Measurements from ENCODE around the gene PLXDC2. TPM values are rescaled to one million over a fixed set of nuclear protein-coding genes. Genes with fewer than 3 reads are reported as not detected.

The PLXDC2 gene
- total and polyA plus RNA-seq, 4 donors: 11.8 to 99.6 (median 40.8) TPM

DNA sequence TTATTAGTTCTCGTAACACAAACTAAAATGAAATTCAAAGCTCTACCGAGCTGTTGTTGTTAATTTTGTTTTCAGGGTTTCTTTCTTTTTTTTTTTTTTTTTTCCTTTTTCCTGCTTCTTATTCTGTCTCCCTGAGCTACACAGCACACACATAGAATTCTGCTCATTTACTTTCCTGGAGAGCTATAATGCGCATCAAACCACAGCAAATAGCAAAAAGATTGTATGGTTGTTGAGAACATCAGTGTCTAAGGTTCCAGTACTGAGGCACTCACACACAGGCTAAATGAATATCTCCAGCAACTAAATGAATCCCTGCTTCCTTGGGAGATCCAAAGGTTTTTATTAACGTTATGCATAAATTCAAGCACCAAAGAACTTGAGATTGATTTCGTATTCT is 418.3 kb downstream of the PLXDC2 start:
- DNase-seq: no peak
- TF ChIP-seq, protein P1, sequence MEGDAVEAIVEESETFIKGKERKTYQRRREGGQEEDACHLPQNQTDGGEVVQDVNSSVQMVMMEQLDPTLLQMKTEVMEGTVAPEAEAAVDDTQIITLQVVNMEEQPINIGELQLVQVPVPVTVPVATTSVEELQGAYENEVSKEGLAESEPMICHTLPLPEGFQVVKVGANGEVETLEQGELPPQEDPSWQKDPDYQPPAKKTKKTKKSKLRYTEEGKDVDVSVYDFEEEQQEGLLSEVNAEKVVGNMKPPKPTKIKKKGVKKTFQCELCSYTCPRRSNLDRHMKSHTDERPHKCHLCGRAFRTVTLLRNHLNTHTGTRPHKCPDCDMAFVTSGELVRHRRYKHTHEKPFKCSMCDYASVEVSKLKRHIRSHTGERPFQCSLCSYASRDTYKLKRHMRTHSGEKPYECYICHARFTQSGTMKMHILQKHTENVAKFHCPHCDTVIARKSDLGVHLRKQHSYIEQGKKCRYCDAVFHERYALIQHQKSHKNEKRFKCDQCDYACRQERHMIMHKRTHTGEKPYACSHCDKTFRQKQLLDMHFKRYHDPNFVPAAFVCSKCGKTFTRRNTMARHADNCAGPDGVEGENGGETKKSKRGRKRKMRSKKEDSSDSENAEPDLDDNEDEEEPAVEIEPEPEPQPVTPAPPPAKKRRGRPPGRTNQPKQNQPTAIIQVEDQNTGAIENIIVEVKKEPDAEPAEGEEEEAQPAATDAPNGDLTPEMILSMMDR (IDR thresholded peaks at IDR 0.05; ENCODE audit: control extremely low read depth, extremely low read depth): no peak
- ATAC-seq (ENCODE audit: insufficient read depth, low FRiP score): no peak
- 93 to 97% methylated on average over 5 of the region's 5 CpGs for WGBS, 2 donors
- H3K4me1 ChIP-seq (ENCODE audit: control insufficient read depth in 5 of 5, insufficient read depth in 5 of 5, low read length in 5 of 5): peaks cover 0 to 8% (median 0%) of the 10 kb centered on the region in 5 donors
- H3K9ac ChIP-seq (ENCODE audit: insufficient read depth in 1 of 2, low read length in 2 of 2): no peak overlapping the region
- H3K4me3 ChIP-seq: no peak overlapping the region
- H3K27me3 ChIP-seq (ENCODE audit: control insufficient read depth in 3 of 3, insufficient read depth in 3 of 3, low read length in 2 of 3): no peaks in the 10 kb centered on the region
- no peaks in the 10 kb centered on the region for H3K9me3 ChIP-seq (ENCODE audit: control insufficient read depth in 4 of 4, insufficient read depth in 3 of 4, low read length in 3 of 4)
- no peak overlapping the region for H3K27ac ChIP-seq (ENCODE audit: low read depth in 1 of 2, low read length in 1 of 2)
- peaks cover 0 to 19% (median 6%) of the 10 kb centered on the region in 4 donors for H3K36me3 ChIP-seq (ENCODE audit: control insufficient read depth in 4 of 4, insufficient read depth in 4 of 4, low read length in 4 of 4)

DNA sequence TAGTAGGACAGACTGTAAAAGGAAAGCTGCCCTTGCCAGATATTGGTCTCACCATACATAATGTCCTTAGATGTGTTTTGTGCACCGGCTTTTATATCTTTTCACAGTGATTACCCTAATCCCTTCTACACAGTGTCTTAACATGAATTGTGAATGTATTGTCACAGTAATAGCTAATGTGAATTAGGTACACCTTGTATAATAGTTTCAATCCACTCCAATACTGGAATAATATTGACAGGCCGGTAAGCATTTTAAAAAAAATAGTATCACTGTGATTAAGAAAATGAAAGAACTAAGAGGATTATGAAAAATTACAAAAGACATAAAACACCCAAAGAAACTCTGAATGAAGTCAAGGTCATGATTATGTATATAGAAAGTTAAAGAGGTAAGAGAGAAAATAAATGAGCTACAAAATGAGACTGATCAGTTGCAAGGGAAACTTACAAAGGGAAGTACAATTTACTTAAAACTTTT is 420.9 kb downstream of the PLXDC2 start:
- Histone ChIP-seq H3K9ac (ENCODE audit: insufficient read depth in 1 of 2, low read length in 2 of 2) (no peak overlapping the region), H3K27ac (ENCODE audit: low read depth in 1 of 2, low read length in 1 of 2) (no peak overlapping the region), H3K36me3 (ENCODE audit: control insufficient read depth in 4 of 4, insufficient read depth in 4 of 4, low read length in 4 of 4) (peaks cover 0 to 29% (median 7%) of the 10 kb centered on the region in 4 donors), H3K27me3 (ENCODE audit: control insufficient read depth in 3 of 3, insufficient read depth in 3 of 3, low read length in 2 of 3) (no peaks in the 10 kb centered on the region), H3K4me3 (no peak overlapping the region), H3K4me1 (ENCODE audit: control insufficient read depth in 5 of 5, insufficient read depth in 5 of 5, low read length in 5 of 5) (peaks cover 0 to 5% (median 0%) of the 10 kb centered on the region in 5 donors), H3K9me3 (ENCODE audit: control insufficient read depth in 4 of 4, insufficient read depth in 3 of 4, low read length in 3 of 4) (no peaks in the 10 kb centered on the region)
- ATAC-seq (ENCODE audit: insufficient read depth, low FRiP score) (no peak), DNase-seq (no peak)
- WGBS, 2 donors: 98 to 99% methylated on average over 2 of the region's 2 CpGs
- TF ChIP-seq, protein P1 (IDR thresholded peaks at IDR 0.05; ENCODE audit: control extremely low read depth, extremely low read depth): no peak

DNA sequence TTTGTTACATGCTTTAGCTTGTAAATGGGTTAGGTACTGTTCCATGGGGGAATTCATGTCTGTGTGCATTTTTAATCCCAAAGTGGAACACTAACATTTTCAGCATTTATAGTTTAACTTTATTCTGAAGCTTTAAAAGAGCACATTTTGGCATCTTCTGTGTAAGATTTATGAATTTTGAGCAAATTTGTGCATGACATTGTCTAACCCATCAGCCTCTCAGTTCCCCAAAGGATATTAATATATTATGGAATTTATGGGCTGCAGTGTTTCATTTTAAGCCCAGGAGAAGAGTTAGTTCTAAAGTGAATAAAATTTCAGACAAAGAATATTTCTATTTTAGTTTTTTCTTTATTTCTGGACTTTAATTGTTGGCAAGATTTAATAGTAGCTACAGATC is 421.4 kb downstream of the PLXDC2 start:
- Histone ChIP-seq H3K4me1 (ENCODE audit: control insufficient read depth in 5 of 5, insufficient read depth in 5 of 5, low read length in 5 of 5) (peaks cover 0 to under 1% (median 0%) of the 10 kb centered on the region in 5 donors), H3K27me3 (ENCODE audit: control insufficient read depth in 3 of 3, insufficient read depth in 3 of 3, low read length in 2 of 3) (no peaks in the 10 kb centered on the region), H3K9ac (ENCODE audit: insufficient read depth in 1 of 2, low read length in 2 of 2) (no peak overlapping the region), H3K36me3 (ENCODE audit: control insufficient read depth in 4 of 4, insufficient read depth in 4 of 4, low read length in 4 of 4) (peaks cover 0 to 31% (median 7%) of the 10 kb centered on the region in 4 donors), H3K4me3 (no peak overlapping the region), H3K27ac (ENCODE audit: low read depth in 1 of 2, low read length in 1 of 2) (no peak overlapping the region), H3K9me3 (ENCODE audit: control insufficient read depth in 4 of 4, insufficient read depth in 3 of 4, low read length in 3 of 4) (no peaks in the 10 kb centered on the region)
- DNase-seq: no peak
- TF ChIP-seq, protein P1 (IDR thresholded peaks at IDR 0.05; ENCODE audit: control extremely low read depth, extremely low read depth): no peak
- ATAC-seq (ENCODE audit: insufficient read depth, low FRiP score): no peak

DNA sequence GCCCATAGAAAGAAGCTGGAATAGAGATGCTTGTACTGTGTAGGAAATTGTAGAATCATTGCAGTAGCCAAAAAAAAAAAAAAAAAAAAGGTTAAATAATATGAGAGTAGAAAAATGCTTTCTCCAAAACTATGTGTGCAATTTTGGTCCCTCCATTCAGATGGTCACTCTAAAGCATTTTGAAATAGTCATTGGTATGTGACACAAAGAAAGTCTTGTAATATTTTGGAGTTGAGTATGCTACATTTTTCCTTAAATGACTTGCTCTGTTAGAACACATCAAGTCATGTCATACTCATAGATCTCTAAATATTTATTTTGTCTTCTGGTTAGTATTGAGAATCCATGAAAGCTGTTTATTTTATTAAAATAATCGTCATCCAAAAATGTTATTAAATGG is 424.4 kb downstream of the PLXDC2 start:
- TF ChIP-seq, protein P1 (IDR thresholded peaks at IDR 0.05; ENCODE audit: control extremely low read depth, extremely low read depth): no peak
- H3K9ac ChIP-seq (ENCODE audit: insufficient read depth in 1 of 2, low read length in 2 of 2): no peak overlapping the region
- H3K27me3 ChIP-seq (ENCODE audit: control insufficient read depth in 3 of 3, insufficient read depth in 3 of 3, low read length in 2 of 3): no peaks in the 10 kb centered on the region
- ATAC-seq (ENCODE audit: insufficient read depth, low FRiP score) (no peak), DNase-seq (no peak)
- H3K36me3 ChIP-seq (ENCODE audit: control insufficient read depth in 4 of 4, insufficient read depth in 4 of 4, low read length in 4 of 4): peaks cover 0 to 32% (median 8%) of the 10 kb centered on the region in 4 donors
- H3K27ac ChIP-seq (ENCODE audit: low read depth in 1 of 2, low read length in 1 of 2): no peak overlapping the region
- H3K4me1 ChIP-seq (ENCODE audit: control insufficient read depth in 5 of 5, insufficient read depth in 5 of 5, low read length in 5 of 5): no peaks in the 10 kb centered on the region
- 85 to 86% methylated on average over 1 of the region's 1 CpG for WGBS, 2 donors
- H3K9me3 ChIP-seq (ENCODE audit: control insufficient read depth in 4 of 4, insufficient read depth in 3 of 4, low read length in 3 of 4): no peaks in the 10 kb centered on the region
- H3K4me3 ChIP-seq: no peak overlapping the region

Data from lung (tissue), 12 donors.